Measurements from ENCODE around the gene GNB1L.

Gene GNB1L

GRCh38 chr22:19876314-19876940, 21.8 kb upstream of the GNB1L start:
- no peak for DNase-seq (ENCODE audit: low read depth)

- DNase-seq (ENCODE audit: low read depth): no peak
Observed at GRCh38 chr22:19875531-19876313, 21.0 kb upstream of the GNB1L start.

GRCh38 chr22:19875061-19875530, 20.4 kb upstream of the GNB1L start:
- no peak for DNase-seq (ENCODE audit: low read depth)

GRCh38 chr22:19874307-19875060, 19.8 kb upstream of the GNB1L start:
- DNase-seq (ENCODE audit: low read depth): no peak

GRCh38 chr22:19873960-19874306, 19.3 kb upstream of the GNB1L start:
- DNase-seq (ENCODE audit: low read depth): no peak

GRCh38 chr22:19873138-19873959, 18.7 kb upstream of the GNB1L start:
- no peak for DNase-seq (ENCODE audit: low read depth)

- no peak for DNase-seq (ENCODE audit: low read depth)
Observed at GRCh38 chr22:19872779-19873137, 18.1 kb upstream of the GNB1L start.

- no peak for DNase-seq (ENCODE audit: low read depth)
Observed at GRCh38 chr22:19871845-19872778, 17.4 kb upstream of the GNB1L start.

- DNase-seq (ENCODE audit: low read depth): no peak
Observed at GRCh38 chr22:19871023-19871844, 16.6 kb upstream of the GNB1L start.

- no peak for DNase-seq (ENCODE audit: low read depth)
Observed at GRCh38 chr22:19870153-19871022, 15.7 kb upstream of the GNB1L start.

GRCh38 chr22:19869497-19870152, 15.0 kb upstream of the GNB1L start:
- DNase-seq (ENCODE audit: low read depth): no peak

GRCh38 chr22:19868773-19869471, 14.2 kb upstream of the GNB1L start:
- DNase-seq (ENCODE audit: low read depth): no peak

- DNase-seq (ENCODE audit: low read depth): no peak
Observed at GRCh38 chr22:19868333-19868732, 13.7 kb upstream of the GNB1L start.

- DNase-seq (ENCODE audit: low read depth): no peak
Observed at GRCh38 chr22:19867617-19868016, 12.9 kb upstream of the GNB1L start.

- no peak for DNase-seq (ENCODE audit: low read depth)
Observed at GRCh38 chr22:19866665-19867009, 12.0 kb upstream of the GNB1L start.

GRCh38 chr22:19865141-19865829, 10.6 kb upstream of the GNB1L start:
- DNase-seq (ENCODE audit: low read depth): no peak

GRCh38 chr22:19864538-19865106, 9.9 kb upstream of the GNB1L start:
- no peak for DNase-seq (ENCODE audit: low read depth)
